Lung (tissue), 12 donors: Measurements from ENCODE around the gene EHD1. TPM values are rescaled to one million over a fixed set of nuclear protein-coding genes. Genes with fewer than 3 reads are reported as not detected.

Source experiments
- ATAC-seq: fragments of 200-7000 bp; cut with Tn5 transposase; one replicate; pipeline ENCODE4 v1.9.1; 2020; ENCODE audit warnings: moderate number of reproducible peaks; ENCODE audit not compliant: insufficient read depth, low FRiP score
- DNase-seq, 3 donors: peaks; one replicate each; pipeline ENCODE4 v3.0.0-alpha.2; 2013 to 2017
- H3K27ac ChIP-seq, 2 donors: one replicate each; pipeline ENCODE4 v1.5.1; 2013; ENCODE audit warnings: mild to moderate bottlenecking in 2 of 2, moderate library complexity in 2 of 2, control low read depth in 1 of 2, inconsistent platforms in 1 of 2, low read depth in 1 of 2, low read length in 1 of 2
- H3K27me3 ChIP-seq, 3 donors: one replicate each; pipeline ENCODE4 v1.5.1; 2013; ENCODE audit warnings: low read length in 2 of 3; ENCODE audit not compliant: control insufficient read depth in 3 of 3, insufficient read depth in 3 of 3
- H3K36me3 ChIP-seq, 4 donors: one replicate each; pipeline ENCODE4 v1.5.1; 2013; ENCODE audit warnings: low read length in 4 of 4, mild to moderate bottlenecking in 1 of 4, moderate library complexity in 1 of 4; ENCODE audit not compliant: control insufficient read depth in 4 of 4, insufficient read depth in 4 of 4
- H3K4me1 ChIP-seq, 5 donors: one replicate each; pipeline ENCODE4 v1.5.1; 2013; ENCODE audit warnings: low read length in 5 of 5, mild to moderate bottlenecking in 2 of 5, moderate library complexity in 1 of 5; ENCODE audit not compliant: control insufficient read depth in 5 of 5, insufficient read depth in 5 of 5
- H3K4me3 ChIP-seq: one replicate; pipeline ENCODE4 v1.5.1; 2013; ENCODE audit warnings: mild to moderate bottlenecking, control low read depth, moderate library complexity
- H3K9ac ChIP-seq, 2 donors: one replicate each; pipeline ENCODE4 v1.5.1; 2013; ENCODE audit warnings: low read length in 2 of 2, control low read depth in 1 of 2; ENCODE audit not compliant: insufficient read depth in 1 of 2
- H3K9me3 ChIP-seq, 4 donors: one replicate each; pipeline ENCODE4 v1.5.1; 2013; ENCODE audit warnings: low read length in 3 of 4, mild to moderate bottlenecking in 1 of 4, moderate library complexity in 1 of 4; ENCODE audit not compliant: control insufficient read depth in 4 of 4, insufficient read depth in 3 of 4
- CTCF ChIP-seq: IDR thresholded peaks from 2 replicates; pipeline ENCODE4 v1.5.1; 2012; ENCODE audit warnings: mild to moderate bottlenecking; ENCODE audit errors: control extremely low read depth, extremely low read depth
- WGBS, 2 donors: extraction: QIAGEN DNeasy Blood & Tissue Kit; methylation state at CpG; one replicate each; pipeline ENCODE4 v1.1.7; 2013; 5-methylcytosine and 5-hydroxymethylcytosine counted together
- polyA plus RNA-seq, 2 donors: library from polyadenylated mRNA; stranded (reverse); fragments of 200-250 nt; gene quantifications; one replicate each; pipeline ENCODE4 v1.2.1, GENCODE V29; 2013
- total RNA-seq, 2 donors: library from RNA; depleted of rRNA in 1 of 2; stranded (reverse); fragments of >200 nt in 1 of 2; gene quantifications; one replicate each; pipeline ENCODE4 v1.2.1, GENCODE V29; 2014 to 2021
- donor health status: control.
- donor health status: control.
- donor health status: Bipolar disorder and iron deficiency.
- donor health status: healthy.
- donor health status: DM: yes; HTN: yes; CAD: no.

Gene EHD1
- total and polyA plus RNA-seq, 4 donors = 42.1 to 144 (median 105) TPM

- peaks cover 0 to 3% (median 0%) of the 10 kb centered on the region in 5 donors for H3K4me1 ChIP-seq
- peak; percentile 83 for TF ChIP-seq CTCF
- WGBS, 2 donors = 37 to 46% methylated on average over 14 of the region's 14 CpGs
- H3K27me3 ChIP-seq = no peaks in the 10 kb centered on the region
- DNase-seq (peak; percentile 58 to 74 (median 70)), ATAC-seq (peak; percentile 82)
- H3K36me3 ChIP-seq = peaks cover 0 to 45% (median 9%) of the 10 kb centered on the region in 4 donors
- H3K9ac ChIP-seq = no peak overlapping the region
- no peak overlapping the region for H3K27ac ChIP-seq
- H3K9me3 ChIP-seq = no peaks in the 10 kb centered on the region
- no peak overlapping the region for H3K4me3 ChIP-seq
These were observed 15.8 kb upstream of the EHD1 start for GRCh38 chr11:64894070-64894811.

- Histone ChIP-seq H3K9ac (no peak overlapping the region), H3K4me3 (no peak overlapping the region), H3K4me1 (peaks cover 0 to 3% (median 0%) of the 10 kb centered on the region in 5 donors), H3K9me3 (no peaks in the 10 kb centered on the region), H3K36me3 (peaks cover 0 to 39% (median 8%) of the 10 kb centered on the region in 4 donors), H3K27me3 (no peaks in the 10 kb centered on the region), H3K27ac (no peak overlapping the region)
- DNase-seq = no peak
- no peak for ATAC-seq
- 67 to 71% methylated on average over 25 of the region's 25 CpGs for WGBS, 2 donors
- no peak for TF ChIP-seq CTCF
These were observed 15.0 kb upstream of the EHD1 start for GRCh38 chr11:64893194-64894069.

GRCh38 chr11:64892838-64893193 lies 14.4 kb upstream of the EHD1 start:
- Histone ChIP-seq H3K27ac (no peak overlapping the region), H3K9me3 (no peaks in the 10 kb centered on the region), H3K27me3 (no peaks in the 10 kb centered on the region), H3K4me1 (peaks cover 0 to 7% (median 3%) of the 10 kb centered on the region in 5 donors), H3K9ac (no peak overlapping the region), H3K4me3 (no peak overlapping the region), H3K36me3 (peaks cover 0 to 32% (median 5%) of the 10 kb centered on the region in 4 donors)
- no peak for DNase-seq
- no peak for TF ChIP-seq CTCF
- WGBS, 2 donors = 88 to 89% methylated on average over 10 of the region's 10 CpGs
- no peak for ATAC-seq
